Measurements from ENCODE around the gene DNAJC16.
"Not testable (repeated sequence)": the region's sequence is repeated elsewhere in the genome, so short reads cannot be mapped to it uniquely, and the experiment has no call there.

The DNAJC16 gene

DNA sequence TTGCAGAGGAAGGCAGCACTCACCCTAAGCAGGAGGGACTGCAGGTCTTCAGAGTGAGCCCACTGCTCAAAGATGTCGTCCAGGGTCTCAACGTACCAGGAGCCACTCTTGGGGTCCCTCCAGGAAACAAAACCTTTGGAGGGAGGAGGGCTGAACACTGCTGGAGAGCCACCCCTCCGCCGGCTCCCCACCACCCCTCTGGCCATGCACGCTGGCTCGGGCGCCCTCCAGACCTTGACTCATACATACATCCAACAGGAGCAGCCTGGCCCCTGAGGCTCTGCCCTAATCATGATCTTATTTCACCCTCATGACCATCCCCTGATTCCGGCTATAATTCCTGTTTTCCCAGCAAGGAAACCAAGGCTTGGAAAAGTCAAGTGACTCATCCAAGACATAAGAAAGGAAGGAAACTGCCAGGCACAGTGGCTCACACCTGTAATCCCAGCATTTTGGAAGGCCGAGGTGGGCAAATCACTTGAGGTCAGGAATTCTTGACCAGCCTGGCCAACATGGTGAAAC, 32.7 kb upstream of the DNAJC16 start:
- peaks cover 68% of the 10 kb centered on the region for H3K36me3 Mint-ChIP-seq
- H3K27ac Mint-ChIP-seq: no peak overlapping the region

DNA sequence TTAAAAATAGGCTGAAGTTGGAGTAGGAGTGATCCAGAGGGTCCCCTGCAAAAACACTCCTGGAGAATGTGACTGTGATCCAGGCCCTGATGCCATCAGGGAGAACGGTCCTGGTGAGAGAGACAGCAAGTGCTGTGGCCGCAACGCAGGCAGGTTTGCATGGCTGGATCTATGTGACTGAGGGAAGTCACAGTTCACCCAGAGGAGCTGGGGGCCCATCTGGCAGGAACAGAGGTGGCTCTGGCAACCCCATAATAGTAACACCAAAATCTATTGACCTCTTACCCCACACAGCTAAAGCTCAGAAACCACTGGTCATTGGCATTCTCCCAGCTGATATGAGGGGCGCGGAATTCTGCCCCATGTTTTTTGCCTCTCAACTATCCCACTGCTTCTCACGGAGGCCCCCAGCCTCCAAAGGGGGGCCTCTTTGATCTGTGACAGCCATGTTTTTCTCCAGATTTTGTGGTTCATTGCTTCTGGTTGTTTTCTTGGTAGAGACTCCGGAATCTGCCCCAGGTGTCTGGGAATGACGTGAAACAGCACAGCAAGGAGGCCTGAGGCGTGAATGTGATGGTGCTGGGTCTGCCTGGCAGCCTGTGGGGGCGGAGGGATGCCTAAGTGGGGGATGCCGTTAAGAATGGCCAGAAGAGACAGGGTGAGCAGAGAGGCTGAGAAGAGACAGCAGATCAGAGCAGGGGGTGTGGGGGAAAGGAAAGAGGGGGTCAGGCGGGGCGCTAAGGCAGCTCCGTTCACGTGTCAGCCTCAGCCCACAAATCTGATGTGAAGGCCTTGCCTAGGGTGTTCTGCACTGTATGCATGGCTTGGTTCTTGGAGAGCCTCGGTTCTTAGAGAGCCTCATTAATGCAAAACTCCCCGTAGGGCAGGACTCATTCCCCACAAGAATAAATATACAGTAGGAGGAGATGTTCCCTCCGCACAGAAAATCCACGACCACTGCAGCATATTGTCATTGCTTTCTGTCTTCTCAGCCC, 26.2 kb upstream of the DNAJC16 start:
- no peaks in the 10 kb centered on the region for H3K27me3 Mint-ChIP-seq
- no peak overlapping the region for H3K27ac Mint-ChIP-seq
- ATAC-seq: no peak
- peaks cover 53% of the 10 kb centered on the region for H3K36me3 Mint-ChIP-seq
- H3K4me3 Mint-ChIP-seq: no peak overlapping the region
- H3K9me3 Mint-ChIP-seq: no peaks in the 10 kb centered on the region
- no peaks in the 10 kb centered on the region for H3K4me1 Mint-ChIP-seq

More for the DNA sequence above, 32.7 kb upstream of the DNAJC16 start:
- ATAC-seq: no peak
- no peak overlapping the region for H3K4me3 Mint-ChIP-seq
- no peaks in the 10 kb centered on the region for H3K9me3 Mint-ChIP-seq
- H3K27me3 Mint-ChIP-seq: no peaks in the 10 kb centered on the region
- no peaks in the 10 kb centered on the region for H3K4me1 Mint-ChIP-seq

DNA sequence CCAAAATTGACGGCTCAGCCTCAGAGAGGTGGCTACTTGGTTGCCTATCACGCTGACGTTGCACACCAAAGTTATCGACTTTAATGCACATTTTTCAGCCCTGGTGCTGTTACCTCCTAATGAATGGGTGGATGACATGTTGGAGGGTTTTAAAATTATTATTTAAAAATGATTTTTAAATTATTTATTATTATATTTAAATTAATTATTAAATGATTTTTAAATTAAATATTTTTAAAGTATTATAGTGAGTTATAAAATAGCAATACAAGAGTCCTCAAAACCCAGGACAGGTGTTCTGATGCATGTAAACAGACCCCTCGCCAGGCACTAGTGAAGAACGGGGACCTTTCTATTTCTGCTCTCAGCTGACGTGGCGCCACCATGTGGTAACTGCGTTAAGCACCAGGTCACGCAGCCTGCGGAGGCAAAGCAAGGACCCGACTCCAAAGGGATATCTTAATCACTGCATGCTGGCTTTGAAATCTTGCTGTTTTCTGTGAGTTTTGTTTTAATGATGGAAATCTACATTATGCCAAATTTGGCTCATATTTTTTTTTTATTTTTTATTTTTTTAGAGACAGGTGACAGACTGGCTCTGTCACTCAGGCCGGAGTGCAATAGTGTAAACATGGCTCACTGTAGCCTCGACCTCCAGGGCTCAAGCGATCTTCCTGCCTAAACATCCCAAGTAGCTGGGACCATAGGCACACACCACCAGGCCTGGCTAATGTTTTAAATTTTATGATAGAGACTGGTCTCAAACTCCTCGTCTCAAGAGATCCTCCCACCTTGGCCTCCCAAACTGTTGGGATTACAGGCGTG, 25.2 kb upstream of the DNAJC16 start:
- no peak for ATAC-seq
- H3K27ac Mint-ChIP-seq: no peak overlapping the region
- peaks cover 48% of the 10 kb centered on the region for H3K36me3 Mint-ChIP-seq
- no peak overlapping the region for H3K4me3 Mint-ChIP-seq
- no peaks in the 10 kb centered on the region for H3K9me3 Mint-ChIP-seq
- no peaks in the 10 kb centered on the region for H3K27me3 Mint-ChIP-seq
- no peaks in the 10 kb centered on the region for H3K4me1 Mint-ChIP-seq

DNA sequence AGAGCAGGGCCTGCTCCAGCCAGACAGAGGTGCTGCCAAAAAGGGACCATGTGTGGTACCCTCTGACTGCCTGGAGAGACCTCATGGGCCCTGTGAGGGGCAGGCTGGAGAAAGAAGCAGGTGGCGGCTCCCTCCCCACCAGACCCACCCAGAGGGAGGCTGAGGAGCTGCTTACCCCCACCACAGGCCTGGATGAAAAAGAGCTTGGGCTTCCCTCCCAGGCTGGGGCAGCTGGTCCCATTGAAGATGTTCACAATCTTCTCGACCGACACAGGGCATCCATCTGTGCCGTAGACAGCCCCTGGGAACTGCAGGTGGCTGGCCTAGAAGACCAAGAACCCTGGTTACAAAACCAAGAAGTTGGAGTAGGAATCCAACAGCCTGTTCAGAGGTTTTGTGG, 22.2 kb upstream of the DNAJC16 start:
- H3K36me3 Mint-ChIP-seq: peaks cover 34% of the 10 kb centered on the region
- no peaks in the 10 kb centered on the region for H3K27me3 Mint-ChIP-seq
- ATAC-seq: no peak
- no peaks in the 10 kb centered on the region for H3K9me3 Mint-ChIP-seq
- H3K27ac Mint-ChIP-seq: no peak overlapping the region
- H3K4me3 Mint-ChIP-seq: no peak overlapping the region
- peaks cover 7% of the 10 kb centered on the region for H3K4me1 Mint-ChIP-seq

DNA sequence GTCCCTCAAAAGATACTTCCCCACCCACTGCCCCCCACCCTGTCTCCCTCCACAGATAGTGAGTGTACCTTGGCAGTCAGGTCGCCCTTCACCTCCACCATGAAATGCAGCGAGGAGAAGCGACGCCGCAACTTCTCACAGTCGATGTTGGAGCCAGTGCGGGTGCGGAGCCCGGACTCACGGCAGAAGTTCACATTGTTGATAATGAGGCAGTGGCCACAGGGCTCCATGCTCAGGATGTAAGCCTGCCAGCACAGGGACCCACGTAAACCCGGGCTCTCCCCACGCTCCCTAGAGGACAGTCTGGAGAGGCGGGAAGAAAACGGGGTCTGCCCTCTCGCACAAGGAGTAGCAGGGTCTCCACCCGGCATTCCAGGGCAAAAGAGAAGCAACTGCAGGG, 19.8 kb upstream of the DNAJC16 start:
- no peak for ATAC-seq
- Mint-ChIP-seq H3K27ac (no peak overlapping the region), H3K36me3 (peaks cover 33% of the 10 kb centered on the region), H3K27me3 (no peaks in the 10 kb centered on the region), H3K9me3 (no peaks in the 10 kb centered on the region), H3K4me3 (no peak overlapping the region), H3K4me1 (peaks cover 15% of the 10 kb centered on the region)

DNA sequence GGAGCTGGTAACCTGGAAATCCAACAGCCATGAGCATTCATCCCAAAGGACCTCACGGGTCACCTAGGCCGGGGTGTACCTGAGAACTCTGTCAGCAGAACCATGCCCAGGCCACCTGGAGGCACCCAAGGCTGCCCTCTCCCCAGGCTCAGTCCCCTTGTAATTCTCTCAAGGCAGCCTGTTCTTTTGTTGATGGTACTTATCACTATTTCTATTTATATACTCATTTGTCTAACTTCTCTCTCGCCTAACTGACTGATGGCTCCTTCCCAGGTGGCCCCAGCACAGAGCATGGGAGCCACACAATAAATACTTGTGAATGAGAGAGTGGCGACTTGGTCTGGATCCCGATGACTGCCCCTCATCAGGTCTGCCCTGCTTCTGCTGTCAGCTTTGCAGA, 19.4 kb upstream of the DNAJC16 start:
- Mint-ChIP-seq H3K9me3 (no peaks in the 10 kb centered on the region), H3K36me3 (peaks cover 33% of the 10 kb centered on the region), H3K4me3 (no peak overlapping the region), H3K27me3 (no peaks in the 10 kb centered on the region), H3K4me1 (peaks cover 15% of the 10 kb centered on the region), H3K27ac (no peak overlapping the region)
- ATAC-seq: no peak

DNA sequence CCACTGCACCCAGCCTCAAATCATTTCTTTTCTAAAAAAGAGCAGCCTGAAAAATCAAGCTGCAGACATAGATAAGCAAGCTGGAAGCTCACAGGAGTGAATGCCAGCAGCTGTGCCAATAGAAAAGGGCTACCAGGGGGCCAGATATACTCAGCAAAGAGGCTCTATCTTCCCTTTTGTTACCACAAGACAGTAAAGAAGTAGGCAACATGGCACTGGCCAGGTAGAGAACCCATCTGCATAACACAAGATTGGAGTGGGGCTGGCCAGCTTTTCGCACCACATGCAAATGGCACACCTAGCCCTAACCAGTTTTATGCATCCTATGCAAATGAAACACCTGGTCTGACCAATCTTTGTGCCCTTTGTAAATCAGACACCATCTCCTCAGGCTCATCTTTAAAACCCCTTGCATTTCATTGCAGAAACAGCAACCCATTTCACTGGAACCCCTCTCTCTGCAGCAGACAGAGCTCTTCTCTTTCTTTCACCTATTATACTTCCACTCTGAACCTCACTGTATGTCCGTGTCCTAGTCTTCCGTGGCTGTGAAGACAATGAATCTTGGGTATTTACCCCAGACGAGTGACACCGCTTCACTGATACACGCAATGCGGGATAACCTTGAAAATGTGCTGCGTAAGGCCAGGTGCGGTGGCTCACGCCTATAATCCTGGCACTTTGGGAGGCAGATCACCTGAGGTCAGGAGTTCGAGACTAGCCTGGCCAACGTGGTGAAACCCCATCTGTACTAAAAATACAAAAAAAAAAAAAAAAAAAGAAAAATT, 17.8 kb upstream of the DNAJC16 start:
- no peak overlapping the region for H3K27ac Mint-ChIP-seq
- H3K27me3 Mint-ChIP-seq: no peaks in the 10 kb centered on the region
- H3K9me3 Mint-ChIP-seq: no peaks in the 10 kb centered on the region
- ATAC-seq: no peak
- peaks cover 15% of the 10 kb centered on the region for H3K4me1 Mint-ChIP-seq
- H3K4me3 Mint-ChIP-seq: no peak overlapping the region
- peaks cover 35% of the 10 kb centered on the region for H3K36me3 Mint-ChIP-seq

DNA sequence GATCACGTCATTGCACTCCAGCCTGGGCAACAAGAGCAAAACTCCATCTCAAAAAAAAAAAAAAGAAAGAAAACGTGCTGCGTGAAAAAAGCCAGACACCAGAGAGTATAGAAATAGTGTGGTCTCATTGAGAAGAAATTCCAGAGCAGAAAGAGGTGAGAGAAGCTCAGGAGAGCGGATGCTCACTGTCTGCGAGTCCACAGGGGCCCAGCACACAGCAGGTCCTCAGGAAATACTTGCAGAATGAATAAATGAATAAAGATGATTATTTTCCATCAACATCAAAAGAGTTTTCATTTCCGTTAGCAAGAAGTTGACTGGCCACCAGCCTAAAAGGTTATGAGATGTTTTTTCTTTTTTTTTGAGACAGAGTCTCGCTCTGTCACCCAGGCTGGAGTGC, 17.1 kb upstream of the DNAJC16 start:
- Mint-ChIP-seq H3K36me3 (peaks cover 35% of the 10 kb centered on the region), H3K9me3 (no peaks in the 10 kb centered on the region), H3K4me3 (no peak overlapping the region), H3K27ac (no peak overlapping the region), H3K4me1 (peaks cover 22% of the 10 kb centered on the region), H3K27me3 (no peaks in the 10 kb centered on the region)
- ATAC-seq: no peak

DNA sequence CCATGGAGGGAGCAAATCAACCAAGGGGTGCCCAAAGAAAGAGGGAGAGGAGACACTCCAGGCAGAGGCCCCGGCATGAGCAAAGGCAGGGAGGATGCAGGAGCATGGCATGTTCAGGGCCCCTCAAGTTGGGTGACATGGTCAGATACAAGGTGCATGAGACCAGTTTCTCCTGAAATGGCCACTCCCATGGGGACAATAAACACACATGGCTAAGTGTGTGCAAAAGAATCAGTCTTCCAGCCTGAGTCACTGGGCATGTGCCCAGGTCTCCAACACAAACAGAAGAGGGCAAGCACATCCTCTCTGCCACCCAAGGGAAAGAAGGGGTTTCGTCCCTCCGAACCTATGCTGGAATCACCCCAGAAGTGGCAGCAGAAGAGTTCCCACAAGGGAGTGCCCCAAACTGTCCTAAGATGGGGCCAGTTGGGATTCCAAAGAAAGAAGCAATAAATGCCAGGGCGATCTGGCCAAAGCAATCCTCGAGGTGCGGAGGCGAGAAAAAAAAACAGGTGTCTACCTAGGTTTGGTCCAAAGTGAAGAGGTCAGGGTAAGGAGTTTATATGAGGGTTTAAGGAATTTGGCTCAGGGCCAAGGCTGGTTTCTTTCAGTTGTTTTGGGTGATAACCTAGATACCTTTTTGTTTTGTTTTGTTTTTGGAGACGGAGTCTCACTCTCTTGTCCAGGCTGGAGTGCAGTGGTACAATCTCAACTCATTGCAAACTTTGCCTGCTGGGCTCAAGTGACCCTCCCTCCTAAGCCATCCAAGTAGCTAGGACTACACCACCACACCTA, 15.8 kb upstream of the DNAJC16 start:
- Mint-ChIP-seq H3K36me3 (peaks cover 31% of the 10 kb centered on the region), H3K4me1 (peaks cover 32% of the 10 kb centered on the region), H3K4me3 (no peak overlapping the region), H3K27ac (peak overlapping the region; percentile 7), H3K27me3 (no peaks in the 10 kb centered on the region), H3K9me3 (no peaks in the 10 kb centered on the region)
- ATAC-seq: no peak

DNA sequence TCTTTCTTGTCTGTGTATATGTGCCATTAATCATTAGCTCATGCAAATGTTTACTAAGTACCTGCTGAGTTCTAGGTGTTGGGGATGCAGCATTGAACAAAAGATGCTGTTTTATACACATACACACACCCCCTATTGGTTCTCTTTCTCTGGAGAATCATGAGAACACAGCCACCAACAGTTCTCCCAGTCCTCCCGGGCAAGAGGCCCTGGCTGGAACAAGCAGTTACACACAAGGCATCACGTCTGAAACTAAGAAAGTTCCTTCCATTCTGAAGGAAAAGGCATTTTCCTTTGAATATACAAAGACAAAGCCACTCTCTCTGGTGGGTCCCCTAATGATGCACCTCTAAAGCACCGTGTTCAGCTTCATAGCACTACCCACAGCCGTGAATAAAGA, 13.5 kb upstream of the DNAJC16 start:
- no peak overlapping the region for H3K4me3 Mint-ChIP-seq
- H3K36me3 Mint-ChIP-seq: peaks cover 49% of the 10 kb centered on the region
- ATAC-seq: no peak
- no peak overlapping the region for H3K27ac Mint-ChIP-seq
- H3K27me3 Mint-ChIP-seq: no peaks in the 10 kb centered on the region
- no peaks in the 10 kb centered on the region for H3K9me3 Mint-ChIP-seq
- H3K4me1 Mint-ChIP-seq: peaks cover 43% of the 10 kb centered on the region

DNA sequence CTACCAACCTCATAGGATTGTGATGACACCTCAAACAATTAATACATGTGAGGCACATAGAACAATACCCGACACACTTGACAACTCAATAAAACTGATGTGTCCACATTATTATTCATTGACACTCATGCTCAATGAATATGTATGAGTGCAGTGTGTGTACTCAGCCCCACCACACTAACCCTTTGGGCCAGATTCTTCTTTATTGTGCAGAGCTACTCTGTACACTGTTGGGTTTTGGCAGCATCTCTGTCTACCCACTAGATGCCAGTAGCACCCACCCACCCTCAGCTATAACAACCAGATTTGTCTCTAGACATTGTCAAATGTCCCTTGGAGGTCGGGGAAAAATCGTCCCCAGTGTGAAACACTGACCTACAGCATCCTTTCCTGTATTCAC, 12.7 kb upstream of the DNAJC16 start:
- no peak overlapping the region for H3K27ac Mint-ChIP-seq
- no peaks in the 10 kb centered on the region for H3K27me3 Mint-ChIP-seq
- peaks cover 53% of the 10 kb centered on the region for H3K36me3 Mint-ChIP-seq
- no peak for ATAC-seq
- H3K4me1 Mint-ChIP-seq: peaks cover 40% of the 10 kb centered on the region
- H3K9me3 Mint-ChIP-seq: no peaks in the 10 kb centered on the region
- H3K4me3 Mint-ChIP-seq: no peak overlapping the region

DNA sequence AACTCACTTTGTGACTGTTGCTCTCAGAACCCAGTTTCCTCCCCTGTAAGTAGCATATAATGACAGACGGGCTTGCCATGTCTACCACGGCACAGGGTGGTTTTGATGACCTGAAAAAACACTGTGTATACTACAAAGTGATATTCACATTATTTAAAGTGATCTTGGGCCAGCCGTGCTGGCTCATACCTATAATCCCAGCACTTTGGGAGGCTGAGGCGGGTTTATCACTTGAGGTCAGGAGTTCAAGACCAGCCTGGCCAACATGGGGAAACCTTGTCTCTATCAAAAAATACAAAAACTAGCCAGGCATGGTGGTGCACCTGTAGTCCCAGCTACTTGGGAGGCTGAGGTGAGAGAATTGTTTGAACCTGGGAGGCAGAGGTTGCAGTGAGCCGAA, 12.1 kb upstream of the DNAJC16 start:
- H3K27me3 Mint-ChIP-seq, H3K9me3 Mint-ChIP-seq, H3K4me3 Mint-ChIP-seq, ATAC-seq: not testable (repeated sequence)
- H3K36me3 Mint-ChIP-seq: peaks cover 58% of the 10 kb centered on the region
- peak overlapping the region; percentile 74 for H3K27ac Mint-ChIP-seq
- H3K4me1 Mint-ChIP-seq: peaks cover 40% of the 10 kb centered on the region

DNA sequence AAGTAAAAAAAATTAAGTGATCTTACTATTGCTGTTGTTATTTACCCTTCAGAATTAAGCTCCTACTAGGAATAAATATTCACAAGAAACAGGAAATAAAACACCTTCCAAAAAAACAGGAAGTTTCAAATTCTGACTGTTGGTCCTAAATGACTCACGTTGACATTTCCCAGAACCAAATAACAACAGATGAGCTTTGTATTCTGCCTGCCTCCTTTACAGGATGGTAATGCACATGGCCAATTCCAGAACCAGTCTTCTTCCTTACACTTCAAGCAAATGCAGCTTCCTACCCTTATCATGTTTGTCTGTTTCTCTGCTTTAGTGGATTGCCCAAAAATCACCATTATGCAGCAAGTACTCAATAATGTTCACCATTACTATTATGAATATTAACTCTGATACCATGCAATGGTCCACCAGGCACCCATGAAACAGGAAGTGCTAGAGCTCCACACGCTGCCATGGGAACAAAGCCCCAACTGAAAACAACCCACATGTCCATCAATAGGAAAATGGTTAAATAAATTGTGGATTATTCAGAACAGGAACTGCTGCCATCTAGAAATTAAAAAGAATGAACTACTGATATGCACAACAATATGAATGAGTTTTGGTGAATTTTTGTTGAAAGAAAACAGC, 11.5 kb upstream of the DNAJC16 start:
- no peaks in the 10 kb centered on the region for H3K9me3 Mint-ChIP-seq
- no peaks in the 10 kb centered on the region for H3K27me3 Mint-ChIP-seq
- H3K27ac Mint-ChIP-seq: peak overlapping the region; percentile 74
- ATAC-seq: peak; percentile 58
- H3K36me3 Mint-ChIP-seq: peaks cover 59% of the 10 kb centered on the region
- H3K4me3 Mint-ChIP-seq: no peak overlapping the region
- peaks cover 42% of the 10 kb centered on the region for H3K4me1 Mint-ChIP-seq

DNA sequence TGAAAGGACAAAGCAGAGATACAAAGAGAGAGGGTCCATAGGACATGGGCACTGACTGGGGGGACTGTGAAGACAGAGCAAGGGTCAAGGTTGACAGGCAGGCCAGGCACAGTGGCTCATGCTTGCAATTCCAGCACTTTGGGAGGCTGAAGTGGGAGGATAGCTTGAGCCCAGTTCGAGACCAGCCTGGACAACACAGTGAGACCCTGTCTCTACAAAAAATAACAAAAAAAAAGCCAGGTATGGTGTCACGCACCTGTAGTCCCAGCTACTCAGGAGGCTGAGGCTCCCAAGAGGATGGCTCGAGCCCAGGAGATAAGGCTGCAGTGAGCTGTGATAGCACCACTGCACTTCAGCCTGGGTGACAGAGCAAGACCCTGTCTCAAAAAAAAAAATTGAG, 7.0 kb upstream of the DNAJC16 start:
- Mint-ChIP-seq H3K27ac (peak overlapping the region; percentile 6), H3K9me3 (no peaks in the 10 kb centered on the region), H3K27me3 (no peaks in the 10 kb centered on the region), H3K36me3 (peaks cover 35% of the 10 kb centered on the region), H3K4me1 (peaks cover 46% of the 10 kb centered on the region), H3K4me3 (no peak overlapping the region)
- no peak for ATAC-seq

All from stimulated activated memory B cell treated with anti-CD40 and anti-IgM and Interleukin-4, amounts not matched to agents 10 μg/mL and 1 μg/mL and 100 μg/mL, for 72 hours (primary cell).